ES-I3 (cell line): ENCODE measurements around the gene DNAJB11.
"Not testable (repeated sequence)": the region's sequence is repeated elsewhere in the genome, so short reads cannot be mapped to it uniquely, and the experiment has no call there.

ENCODE experiments used
- H3K36me3 ChIP-seq: 2 replicates; pipeline ENCODE4 v1.6.1; 2013; ENCODE audit warnings: mild to moderate bottlenecking, low read length, control low read depth, moderate library complexity; ENCODE audit not compliant: insufficient read depth
- H3K4me1 ChIP-seq: 2 replicates; pipeline ENCODE4 v1.6.1; 2013; ENCODE audit warnings: mild to moderate bottlenecking, control low read depth, low read length; ENCODE audit not compliant: insufficient read depth
- H3K9ac ChIP-seq: 2 replicates; pipeline ENCODE4 v1.6.1; 2013; ENCODE audit warnings: low read depth, mild to moderate bottlenecking, low read length, moderate library complexity
- H3K9me3 ChIP-seq: 2 replicates; pipeline ENCODE4 v1.6.1; 2013; ENCODE audit warnings: mild to moderate bottlenecking, low read length, moderate library complexity; ENCODE audit not compliant: control insufficient read depth, insufficient read depth

Gene DNAJB11

GRCh38 chr3:186570941-186571643, 572 bp downstream of the DNAJB11 start:
- peaks cover 4% of the 10 kb centered on the region; the same call in 1 of the 2 replicates for H3K36me3 ChIP-seq
- H3K4me1 ChIP-seq, result peaks cover 3% of the 10 kb centered on the region; the same call in 1 of the 2 replicates
- H3K9ac ChIP-seq, result peak overlapping the region; percentile 71
- no peaks in the 10 kb centered on the region for H3K9me3 ChIP-seq

DNA sequence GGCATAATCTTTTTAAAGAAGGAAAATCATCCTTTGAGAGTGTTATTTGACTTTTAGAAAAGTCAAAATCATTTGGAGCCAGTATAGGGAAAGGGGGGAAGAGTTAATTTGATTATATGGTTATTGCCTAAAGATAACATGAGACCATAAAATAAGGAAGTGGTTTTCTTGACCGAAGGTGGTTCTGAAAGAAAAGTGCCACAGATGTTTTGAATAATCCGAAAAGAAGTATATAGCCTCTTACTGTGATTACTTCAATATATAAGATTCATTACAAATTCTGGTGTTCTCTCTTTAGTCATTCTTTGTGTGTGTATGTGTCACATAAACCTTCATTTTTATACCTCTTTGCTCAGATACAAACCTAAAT, 1.1 kb downstream of the DNAJB11 start:
- Histone ChIP-seq H3K36me3 (peaks cover 8% of the 10 kb centered on the region; the same call in 1 of the 2 replicates), H3K9me3 (no peaks in the 10 kb centered on the region), H3K9ac (peak overlapping the region; percentile 71; the same call in 1 of the 2 replicates), H3K4me1 (peaks cover 3% of the 10 kb centered on the region; the same call in 1 of the 2 replicates)

- H3K9me3 ChIP-seq, result no peaks in the 10 kb centered on the region
- no peak overlapping the region for H3K9ac ChIP-seq
- no peaks in the 10 kb centered on the region for H3K4me1 ChIP-seq
- peaks cover 8% of the 10 kb centered on the region for H3K36me3 ChIP-seq
These were observed 7.0 kb downstream of the DNAJB11 start for GRCh38 chr3:186577521-186577920.

GRCh38 chr3:186580785-186581184, 10.3 kb downstream of the DNAJB11 start:
- Histone ChIP-seq H3K9me3 (no peaks in the 10 kb centered on the region), H3K4me1 (peaks cover 6% of the 10 kb centered on the region; the same call in 1 of the 2 replicates), H3K36me3 (peaks cover 19% of the 10 kb centered on the region), H3K9ac (no peak overlapping the region)

GRCh38 chr3:186582541-186582940, 12.0 kb downstream of the DNAJB11 start:
- peaks cover 6% of the 10 kb centered on the region; the same call in 1 of the 2 replicates for H3K4me1 ChIP-seq
- no peaks in the 10 kb centered on the region for H3K9me3 ChIP-seq
- no peak overlapping the region for H3K9ac ChIP-seq
- peaks cover 12% of the 10 kb centered on the region for H3K36me3 ChIP-seq

DNA sequence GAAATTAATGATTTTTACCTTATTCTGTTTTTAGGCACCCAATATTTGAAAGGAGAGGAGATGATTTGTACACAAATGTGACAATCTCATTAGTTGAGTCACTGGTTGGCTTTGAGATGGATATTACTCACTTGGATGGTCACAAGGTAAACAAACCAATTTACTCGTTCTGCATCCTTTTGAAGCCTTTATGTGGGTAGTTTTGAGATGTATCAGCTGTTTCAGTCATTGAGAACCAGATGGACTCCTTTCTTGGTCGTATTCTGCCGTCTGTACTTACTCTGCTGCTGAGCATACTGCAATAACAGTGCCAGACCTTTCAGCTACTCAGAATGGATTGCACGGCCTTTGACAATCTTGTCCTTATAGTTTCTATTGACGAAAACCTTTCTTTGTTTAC, 13.3 kb downstream of the DNAJB11 start:
- Histone ChIP-seq H3K36me3 (peaks cover 12% of the 10 kb centered on the region), H3K9me3 (no peaks in the 10 kb centered on the region), H3K9ac (no peak overlapping the region), H3K4me1 (peaks cover 6% of the 10 kb centered on the region; the same call in 1 of the 2 replicates)

DNA sequence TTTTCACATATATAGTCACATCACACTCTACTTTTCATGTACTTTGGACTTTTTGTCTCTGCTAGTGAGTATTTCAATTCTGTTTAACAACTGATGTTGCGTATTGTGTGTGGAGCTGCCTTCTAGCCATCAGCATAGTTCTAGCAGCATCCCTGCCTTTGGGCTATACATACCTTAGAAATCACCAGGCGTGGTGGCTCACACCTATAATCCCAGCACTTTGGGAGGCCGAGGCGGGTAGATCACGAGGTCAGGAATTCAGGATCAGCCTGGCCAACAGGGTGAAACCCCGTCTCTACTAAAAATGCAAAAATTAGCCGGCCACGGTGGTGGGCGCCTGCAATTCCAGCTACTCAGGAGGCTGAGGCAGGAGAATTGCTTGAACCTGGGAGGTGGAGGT, 15.7 kb downstream of the DNAJB11 start:
- peaks cover 12% of the 10 kb centered on the region for H3K36me3 ChIP-seq
- not testable (repeated sequence) for H3K9ac ChIP-seq, H3K9me3 ChIP-seq, H3K4me1 ChIP-seq

- H3K4me1 ChIP-seq, result peaks cover 6% of the 10 kb centered on the region; the same call in 1 of the 2 replicates
- H3K9me3 ChIP-seq, result no peaks in the 10 kb centered on the region
- H3K36me3 ChIP-seq, result peaks cover 12% of the 10 kb centered on the region
- no peak overlapping the region for H3K9ac ChIP-seq
These were observed 16.7 kb downstream of the DNAJB11 start for GRCh38 chr3:186587183-186587582.

DNA sequence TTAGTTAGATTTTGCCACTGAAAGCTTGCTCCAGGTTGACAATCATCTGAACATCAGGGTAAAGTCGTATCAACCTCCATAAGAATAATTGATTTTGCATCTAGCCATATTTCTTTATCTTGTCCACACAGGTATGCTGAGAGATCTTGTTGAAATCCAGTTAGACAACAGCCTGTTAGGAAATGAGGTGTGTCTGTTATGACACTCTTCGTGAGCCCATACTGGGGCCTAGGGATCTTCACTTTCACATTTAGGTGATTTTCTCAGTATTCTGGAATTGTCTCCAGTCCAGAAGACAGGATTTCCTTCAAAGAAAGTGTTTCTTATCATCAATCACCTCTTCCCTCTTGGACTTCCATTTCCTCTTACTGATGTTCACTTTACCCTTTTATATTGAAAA, 18.1 kb downstream of the DNAJB11 start:
- Histone ChIP-seq H3K9me3 (no peaks in the 10 kb centered on the region), H3K4me1 (no peaks in the 10 kb centered on the region; the same call in 1 of the 2 replicates), H3K36me3 (peaks cover 8% of the 10 kb centered on the region), H3K9ac (no peak overlapping the region)

- Histone ChIP-seq H3K9ac (no peak overlapping the region), H3K4me1 (no peaks in the 10 kb centered on the region), H3K9me3 (no peaks in the 10 kb centered on the region), H3K36me3 (peaks cover 8% of the 10 kb centered on the region)
These were observed 18.6 kb downstream of the DNAJB11 start for GRCh38 chr3:186589121-186589520.

- Histone ChIP-seq H3K4me1 (no peaks in the 10 kb centered on the region), H3K36me3 (peaks cover 1% of the 10 kb centered on the region; the same call in 1 of the 2 replicates), H3K9ac (no peak overlapping the region), H3K9me3 (no peaks in the 10 kb centered on the region)
These were observed 19.5 kb downstream of the DNAJB11 start for GRCh38 chr3:186589856-186590579.

- no peaks in the 10 kb centered on the region for H3K4me1 ChIP-seq
- H3K9ac ChIP-seq, result no peak overlapping the region
- H3K36me3 ChIP-seq, result no peaks in the 10 kb centered on the region
- H3K9me3 ChIP-seq, result no peaks in the 10 kb centered on the region
These were observed 20.2 kb downstream of the DNAJB11 start for GRCh38 chr3:186590580-186591295.

GRCh38 chr3:186592682-186593081, 22.2 kb downstream of the DNAJB11 start:
- no peaks in the 10 kb centered on the region; the same call in 1 of the 2 replicates for H3K4me1 ChIP-seq
- no peak overlapping the region for H3K9ac ChIP-seq
- H3K36me3 ChIP-seq, result no peaks in the 10 kb centered on the region
- no peaks in the 10 kb centered on the region for H3K9me3 ChIP-seq

GRCh38 chr3:186593862-186594261, 23.3 kb downstream of the DNAJB11 start:
- Histone ChIP-seq H3K36me3 (no peaks in the 10 kb centered on the region), H3K4me1 (no peaks in the 10 kb centered on the region; the same call in 1 of the 2 replicates), H3K9ac (no peak overlapping the region), H3K9me3 (no peaks in the 10 kb centered on the region)
